COLO829 (cell line): ENCODE results near the gene USH1C.

Source experiments
- DNase-seq: peaks from one replicate; pipeline ENCODE4 v3.0.0; 2012; ENCODE audit warnings: low spot score

USH1C gene

GRCh38 chr11:17570034-17570433, 25.8 kb upstream of the USH1C start:
- DNase-seq, result no peak

- no peak for DNase-seq
Observed at GRCh38 chr11:17568944-17569343, 24.7 kb upstream of the USH1C start.

DNA sequence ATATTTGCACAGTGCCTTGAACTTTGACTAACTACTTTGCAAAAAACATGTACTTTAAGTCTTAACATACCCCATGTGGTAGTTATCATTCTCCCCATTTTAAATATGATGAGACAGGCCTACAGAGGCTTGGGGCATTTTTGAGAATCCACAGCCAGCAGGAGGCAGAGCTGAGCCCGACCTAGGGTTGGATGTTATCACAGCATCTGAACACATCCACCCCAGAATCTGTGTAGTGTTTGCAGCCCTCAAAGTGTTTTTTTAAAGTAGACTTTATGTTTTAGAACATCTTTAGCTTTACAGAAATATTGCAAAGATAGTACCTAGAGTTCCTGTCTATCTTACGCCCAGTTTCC, 20.4 kb upstream of the USH1C start:
- no peak for DNase-seq

DNA sequence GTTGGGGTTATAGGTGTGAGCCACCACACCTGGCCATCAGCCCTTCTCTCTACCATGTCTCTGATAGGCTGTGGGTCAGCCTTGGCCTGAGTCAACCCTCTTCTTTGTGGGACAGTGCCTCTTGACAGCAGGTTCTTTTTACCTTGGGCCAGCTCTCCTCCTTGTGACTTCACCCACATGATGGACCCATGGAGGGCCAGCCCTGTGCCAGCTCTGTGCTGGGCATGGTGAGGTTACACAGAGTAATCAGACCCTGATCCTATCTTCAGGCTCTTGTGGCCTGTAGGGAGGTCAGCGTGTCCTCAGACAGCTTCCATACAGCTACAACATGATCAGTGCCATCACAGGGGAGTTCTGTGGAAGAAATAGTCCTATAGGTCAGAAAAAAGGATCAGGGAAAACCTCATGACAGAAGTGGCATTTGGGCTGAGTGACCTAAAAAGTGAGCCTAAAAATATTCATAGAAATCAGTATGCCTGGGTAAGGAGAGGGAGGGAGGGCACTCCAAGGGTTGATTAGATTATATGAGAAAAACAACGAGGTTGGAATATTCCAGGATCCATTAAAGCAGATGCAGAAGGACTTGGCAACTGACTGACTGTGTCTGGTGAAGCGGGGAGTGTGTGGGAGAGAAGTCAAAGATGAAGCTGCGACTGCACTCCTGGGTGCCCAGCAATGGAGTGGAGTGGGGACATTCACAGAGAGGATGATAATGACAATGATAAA, 19.9 kb upstream of the USH1C start:
- no peak for DNase-seq

- DNase-seq, result no peak
Observed at GRCh38 chr11:17563231-17563646, 19.0 kb upstream of the USH1C start.

GRCh38 chr11:17561526-17561925, 17.3 kb upstream of the USH1C start:
- no peak for DNase-seq

- DNase-seq, result no peak
Observed at GRCh38 chr11:17561111-17561415, 16.8 kb upstream of the USH1C start.

DNA sequence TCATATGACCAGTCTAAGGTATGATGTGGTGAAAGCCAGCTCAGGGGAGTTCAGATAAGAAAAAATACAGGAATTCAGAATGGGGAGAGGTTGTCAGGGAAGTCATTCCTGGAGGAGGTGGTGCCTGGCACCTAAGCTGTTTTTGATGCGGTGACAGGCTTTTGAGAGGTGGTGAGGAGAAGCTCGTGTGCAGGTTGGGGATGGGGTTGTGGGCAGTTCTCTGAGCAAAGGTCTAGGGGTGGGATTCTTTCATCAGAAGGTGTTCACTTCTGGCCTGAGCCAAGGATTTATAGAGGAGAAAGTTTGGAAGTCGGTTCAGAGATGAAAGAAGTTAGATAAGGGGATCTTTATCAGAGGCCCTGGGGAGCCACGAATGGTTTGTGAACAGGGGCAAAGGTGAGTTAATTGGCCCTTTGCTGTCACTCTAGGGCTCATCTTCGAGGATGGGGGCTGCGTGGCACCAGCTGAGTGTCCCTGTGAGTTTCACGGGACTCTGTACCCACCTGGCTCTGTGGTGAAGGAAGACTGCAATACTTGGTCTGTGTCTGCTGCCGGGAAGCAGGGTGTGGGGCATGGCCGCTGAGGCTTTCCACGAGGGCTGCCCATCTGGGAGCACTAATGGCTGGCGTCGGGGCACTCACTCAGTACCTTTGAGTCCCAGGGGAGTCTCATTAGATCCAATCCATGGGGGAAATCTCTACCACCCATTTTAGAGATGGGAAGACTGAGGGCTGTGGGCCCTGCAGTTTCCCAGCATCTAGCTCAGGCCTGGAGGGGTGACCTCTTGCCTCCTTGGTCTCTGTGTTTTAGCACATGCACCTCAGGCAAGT, 16.3 kb upstream of the USH1C start:
- no peak for DNase-seq

DNA sequence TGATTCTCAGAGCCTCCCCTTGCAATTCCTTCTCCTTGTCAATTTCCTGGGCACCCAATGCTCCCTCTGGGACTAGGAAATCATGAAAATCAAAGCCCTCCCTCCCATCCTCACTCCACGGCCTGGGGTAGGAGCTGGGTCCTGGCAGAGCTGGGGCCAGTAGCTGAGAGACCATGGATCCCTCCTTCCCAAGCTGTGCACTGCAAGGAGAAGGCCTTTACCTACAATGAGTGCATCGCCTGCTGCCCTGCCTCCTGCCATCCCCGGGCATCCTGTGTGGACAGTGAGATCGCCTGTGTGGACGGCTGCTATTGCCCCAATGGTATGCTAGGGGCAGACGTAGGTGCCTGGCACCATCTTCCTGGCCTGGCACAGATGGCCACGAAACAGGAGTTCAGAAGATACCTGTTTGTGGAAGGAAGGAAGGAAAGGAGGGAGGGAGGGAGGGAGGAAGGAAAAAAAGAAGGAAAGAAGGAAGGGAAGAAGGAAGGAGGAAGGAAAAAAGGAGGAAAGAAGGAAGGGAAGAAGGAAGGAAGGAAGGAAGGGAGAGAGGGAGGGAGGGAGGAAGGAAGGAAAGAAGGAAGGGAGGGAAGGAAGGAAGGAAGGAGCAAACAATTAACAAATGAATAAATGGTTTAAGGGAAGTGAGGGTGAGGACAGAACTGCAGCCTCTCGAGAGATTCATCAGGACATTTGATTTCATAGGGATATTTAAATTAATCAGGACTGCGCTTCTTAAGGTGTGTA, 15.3 kb upstream of the USH1C start:
- no peak for DNase-seq

- DNase-seq, result no peak
Observed at GRCh38 chr11:17558916-17559315, 14.7 kb upstream of the USH1C start.

DNA sequence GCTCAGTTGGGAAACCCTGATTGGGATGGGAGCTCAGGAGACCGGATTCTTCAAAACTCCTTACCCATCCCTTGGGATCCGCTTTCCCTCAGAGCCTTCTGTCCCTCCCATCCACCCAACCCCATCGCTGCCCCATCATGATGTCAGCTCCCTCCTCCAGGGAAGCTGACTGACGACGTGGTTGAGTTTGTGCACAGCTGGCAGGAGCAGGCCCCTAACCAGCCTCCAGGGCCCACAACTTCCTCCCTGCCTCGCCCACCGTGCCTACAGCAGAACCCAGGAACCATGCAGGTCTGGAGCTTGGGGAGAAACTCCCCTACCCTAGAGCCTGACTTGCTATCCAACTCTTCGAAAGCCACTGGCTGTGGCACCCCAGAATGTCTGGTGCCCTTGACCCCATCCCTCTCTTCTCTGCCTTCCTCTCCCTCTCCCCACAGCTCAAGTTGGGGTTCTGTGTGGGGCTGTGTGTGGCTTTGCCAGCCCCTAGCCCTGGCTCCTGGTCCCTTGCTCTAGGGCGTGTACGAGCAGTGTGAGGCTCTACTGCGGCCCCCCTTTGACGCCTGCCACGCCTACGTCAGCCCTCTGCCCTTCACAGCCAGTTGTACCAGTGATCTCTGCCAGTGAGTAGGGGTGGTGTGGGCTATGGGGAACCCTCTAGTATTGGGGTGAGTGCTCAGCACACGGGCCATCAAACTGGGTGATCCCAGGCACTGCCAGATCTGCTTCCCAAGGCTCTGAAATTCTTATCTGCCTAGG, 14.0 kb upstream of the USH1C start:
- no peak for DNase-seq

- no peak for DNase-seq
Observed at GRCh38 chr11:17556999-17557398, 12.8 kb upstream of the USH1C start.

DNA sequence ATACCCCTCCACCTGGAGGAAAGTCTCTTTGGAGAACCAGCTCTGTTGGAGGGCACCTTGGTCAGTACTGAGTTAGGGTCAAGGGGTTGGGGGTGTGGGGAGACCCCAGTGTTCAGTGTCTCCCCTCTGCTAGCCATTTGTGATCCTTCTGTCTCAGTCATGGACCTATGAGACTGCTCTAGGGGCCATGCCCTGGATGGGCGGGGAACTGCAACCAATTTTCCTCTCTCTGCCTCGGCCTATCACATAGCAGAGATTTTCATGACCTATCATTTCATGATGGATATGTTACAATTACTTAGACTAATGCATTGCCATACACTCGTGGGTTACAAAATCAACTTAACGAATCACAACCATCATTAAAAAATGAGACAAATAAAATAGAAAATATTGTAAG, 10.3 kb upstream of the USH1C start:
- no peak for DNase-seq

DNA sequence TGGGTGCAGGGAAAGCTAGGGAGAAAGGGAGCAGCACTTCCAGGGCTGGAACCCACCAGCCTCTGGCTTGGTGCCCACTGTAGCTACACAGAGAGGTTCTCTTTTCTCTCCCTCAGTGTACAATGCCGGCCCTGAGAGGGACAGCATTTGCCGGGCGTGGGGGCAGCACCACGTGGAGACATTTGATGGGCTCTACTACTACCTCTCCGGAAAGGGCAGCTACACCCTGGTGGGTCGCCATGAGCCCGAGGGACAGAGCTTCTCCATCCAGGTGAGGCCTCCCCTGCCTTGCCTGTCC, 9.0 kb upstream of the USH1C start:
- no peak for DNase-seq

- DNase-seq, result no peak
Observed at GRCh38 chr11:17552392-17553248, 8.4 kb upstream of the USH1C start.

DNA sequence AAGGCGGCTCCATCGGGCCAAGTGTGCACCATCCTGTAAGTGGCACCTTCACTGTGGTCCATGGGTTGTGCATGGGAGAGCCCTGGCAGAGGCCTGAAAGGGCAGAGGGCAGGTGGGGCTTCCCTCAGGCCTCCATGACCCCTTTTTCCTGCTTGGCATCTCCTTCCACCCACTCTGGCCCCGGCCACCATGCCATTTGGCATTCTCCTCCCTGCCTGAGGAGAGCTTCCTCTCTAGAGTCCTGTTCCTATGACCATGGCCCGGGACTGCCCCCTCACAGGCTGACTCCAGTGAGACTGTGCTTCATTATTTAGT, 7.8 kb upstream of the USH1C start:
- DNase-seq, result no peak

DNA sequence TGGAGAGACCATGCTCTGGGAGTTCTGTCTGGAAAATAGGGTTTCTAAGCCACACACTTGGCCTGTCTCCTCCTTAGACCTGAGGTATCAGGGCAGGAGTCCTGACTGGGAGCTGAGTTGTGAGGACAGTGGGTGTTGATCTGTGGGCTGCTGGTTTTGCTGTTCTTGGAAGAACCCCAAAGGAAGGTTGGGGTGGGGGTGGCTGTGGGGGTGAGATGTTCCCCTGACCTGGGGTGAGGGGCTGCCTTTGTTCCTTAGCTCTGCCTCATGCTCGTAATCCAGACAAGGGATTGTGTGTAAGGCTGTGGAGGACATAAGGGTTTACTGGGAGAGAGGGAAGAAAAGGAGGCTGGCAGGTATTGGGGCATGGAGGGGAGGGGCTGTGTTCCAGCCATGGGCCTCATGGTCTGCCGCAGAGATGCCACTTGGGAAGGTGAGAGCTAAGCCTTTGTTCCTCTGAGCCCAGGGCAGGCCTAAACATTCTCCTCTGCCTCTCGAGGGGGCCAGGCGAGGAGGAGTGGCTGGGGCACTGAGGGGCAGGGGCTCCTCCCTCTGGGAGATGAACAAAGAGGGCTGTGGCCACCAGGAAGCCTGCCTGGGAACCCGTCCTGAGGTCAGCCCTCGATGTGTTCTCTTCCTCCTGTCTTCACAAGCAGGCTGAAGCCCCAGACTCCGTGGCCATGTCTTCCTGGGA, 7.3 kb upstream of the USH1C start:
- DNase-seq, result no peak

DNA sequence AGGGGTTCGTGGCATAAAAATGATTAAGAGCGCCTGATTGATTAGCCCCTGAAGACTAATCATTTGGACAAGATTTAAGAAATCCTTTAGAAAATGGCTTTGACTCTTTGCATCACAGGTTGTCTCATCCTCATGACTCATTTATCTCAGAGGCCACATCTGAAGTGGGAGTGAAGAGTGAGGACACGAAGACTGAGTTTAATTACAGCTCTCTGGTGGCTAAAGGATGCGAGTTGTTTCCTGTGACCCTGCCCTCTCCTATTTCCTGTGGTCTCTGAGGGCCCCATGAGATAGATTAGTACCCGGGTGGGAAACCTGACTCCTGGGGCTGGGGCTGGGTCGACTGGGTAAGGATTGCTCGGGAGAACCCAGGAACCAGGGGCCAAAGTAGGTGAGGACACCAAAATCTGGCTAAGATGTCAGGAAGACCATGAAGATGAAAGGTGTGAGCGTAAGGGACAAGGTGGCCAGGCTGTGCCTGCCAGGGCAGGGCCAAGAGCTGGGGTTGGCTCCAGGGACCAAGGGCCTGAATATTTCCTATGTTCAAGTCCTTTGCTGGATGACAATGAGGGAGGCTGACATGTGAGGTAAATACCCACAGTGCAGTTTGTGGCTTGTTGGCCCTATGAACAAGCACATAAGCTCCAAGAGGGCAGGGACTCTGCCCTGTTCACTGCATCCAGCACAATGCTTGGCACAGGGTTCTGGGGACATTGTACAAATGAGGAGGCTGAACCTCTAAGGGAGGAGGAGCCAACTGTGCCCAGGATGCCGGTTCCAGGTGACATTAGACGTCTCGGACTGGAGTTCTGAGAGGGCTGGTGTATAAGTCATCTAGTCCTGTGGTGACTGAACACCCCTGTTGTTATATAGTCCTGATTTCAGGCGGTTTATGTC, 6.5 kb upstream of the USH1C start:
- DNase-seq, result no peak

DNA sequence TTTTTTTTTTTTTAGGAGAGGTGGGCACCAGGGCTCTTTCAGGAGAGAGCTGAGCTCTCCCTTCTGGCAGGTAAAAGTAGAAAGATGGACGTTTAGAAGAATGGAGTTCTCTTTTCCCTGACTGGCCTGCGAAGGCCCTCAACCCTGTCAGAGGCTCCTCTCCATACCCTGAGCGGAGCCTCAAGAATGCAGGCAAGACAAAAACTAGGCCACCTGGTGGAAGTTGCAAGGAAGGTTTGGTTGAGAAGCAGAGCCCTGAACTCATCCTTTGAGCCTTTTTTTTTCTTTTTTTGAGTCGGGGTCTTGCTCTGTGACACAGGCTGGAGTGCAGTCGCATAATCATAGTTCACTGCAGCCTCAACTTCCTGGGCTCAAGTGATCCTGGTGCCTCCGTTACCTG, 4.2 kb upstream of the USH1C start:
- DNase-seq, result no peak

DNA sequence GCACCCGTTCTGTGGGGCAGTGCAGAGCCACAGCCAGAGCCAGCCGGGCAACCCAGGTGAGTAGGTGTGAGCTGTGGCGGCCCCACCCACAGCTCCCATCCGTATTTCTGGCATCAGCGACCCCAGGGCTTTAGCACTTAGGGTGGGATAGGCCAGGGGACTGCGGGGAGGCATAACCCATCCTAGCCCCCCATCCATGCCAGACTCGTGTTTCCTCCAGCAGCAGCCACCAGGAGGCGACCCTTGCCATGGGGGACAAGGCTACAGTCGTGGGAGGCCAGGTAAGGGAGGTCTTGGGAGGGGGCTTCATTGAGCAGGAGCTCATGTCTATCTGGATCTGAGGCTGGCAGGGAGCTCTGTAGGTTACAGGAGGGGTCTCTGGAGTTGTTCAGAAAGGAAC, 3.7 kb upstream of the USH1C start:
- no peak for DNase-seq
